Neutrophil (primary cell): Measurements from ENCODE around the gene TMEM178A.

Experiments used
- H3K27ac ChIP-seq: fragments of 200-600 bp; sonication (generic); 2 replicates; pipeline ENCODE4 v1.5.1; 2016; ENCODE audit warnings: mild to moderate bottlenecking, moderate library complexity
- H3K27me3 ChIP-seq: fragments of 200-600 bp; sonication (generic); 2 replicates; pipeline ENCODE4 v1.6.0; 2016; ENCODE audit warnings: mild to moderate bottlenecking
- H3K36me3 ChIP-seq: fragments of 200-600 bp; sonication (generic); 2 replicates; pipeline ENCODE4 v1.5.1; 2017
- H3K4me1 ChIP-seq, 2 experiments: fragments of 200-600 bp in 1 of 2; sonication (generic) in 1 of 2; 1 replicate in 1 of 2; 2 replicates in 1 of 2; pipeline versions ENCODE4 v1.5.1 to v1.6.1; 2013 to 2016; ENCODE audit warnings: low read depth in 1 of 2, low read length in 1 of 2, mild to moderate bottlenecking in 1 of 2, moderate library complexity in 1 of 2; ENCODE audit not compliant: control insufficient read depth in 1 of 2, insufficient read depth in 1 of 2
- H3K4me3 ChIP-seq, 2 experiments: fragments of 200-600 bp in 1 of 2; sonication (generic) in 1 of 2; 1 replicate in 1 of 2; 2 replicates in 1 of 2; pipeline ENCODE4 v1.5.1; 2013 to 2016; ENCODE audit warnings: low read depth in 1 of 2, low read length in 1 of 2, mild to moderate bottlenecking in 1 of 2, moderate library complexity in 1 of 2
- H3K9me3 ChIP-seq: fragments of 200-600 bp; sonication (generic); 2 replicates; pipeline ENCODE4 v1.5.1; 2016
- TF ChIP-seq, protein P1 (sequence below): fragments of 200-600 bp; sonication (generic); IDR thresholded peaks from 2 replicates; pipeline ENCODE4 v1.5.1; 2016; ENCODE audit warnings: antibody characterized with exemption

TMEM178A gene

DNA sequence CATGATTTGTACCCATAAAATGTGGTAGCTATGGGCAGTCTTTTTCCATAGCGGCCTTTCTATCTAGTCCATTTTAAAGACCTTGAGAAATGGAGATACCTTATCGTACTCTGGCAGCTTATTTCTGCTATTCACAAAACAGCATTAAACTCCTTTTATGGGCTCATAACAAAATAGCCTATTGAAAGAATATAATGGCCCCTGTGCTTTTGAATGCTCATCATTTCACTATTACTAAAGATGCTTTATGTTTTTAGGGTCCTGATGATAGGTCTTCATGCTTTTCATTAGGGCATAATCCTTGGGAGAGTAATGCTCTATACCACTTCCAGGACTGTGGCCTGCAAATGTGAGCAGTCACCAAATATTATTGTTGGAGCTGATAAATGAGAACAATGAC is 7.3 kb upstream of the TMEM178A start:
- Histone ChIP-seq H3K27me3 (peaks cover 11% of the 10 kb centered on the region), H3K36me3 (no peaks in the 10 kb centered on the region), H3K4me3 (no peak overlapping the region), H3K27ac (no peak overlapping the region), H3K4me1 (no peaks in the 10 kb centered on the region), H3K9me3 (no peaks in the 10 kb centered on the region)
- TF ChIP-seq, protein P1, sequence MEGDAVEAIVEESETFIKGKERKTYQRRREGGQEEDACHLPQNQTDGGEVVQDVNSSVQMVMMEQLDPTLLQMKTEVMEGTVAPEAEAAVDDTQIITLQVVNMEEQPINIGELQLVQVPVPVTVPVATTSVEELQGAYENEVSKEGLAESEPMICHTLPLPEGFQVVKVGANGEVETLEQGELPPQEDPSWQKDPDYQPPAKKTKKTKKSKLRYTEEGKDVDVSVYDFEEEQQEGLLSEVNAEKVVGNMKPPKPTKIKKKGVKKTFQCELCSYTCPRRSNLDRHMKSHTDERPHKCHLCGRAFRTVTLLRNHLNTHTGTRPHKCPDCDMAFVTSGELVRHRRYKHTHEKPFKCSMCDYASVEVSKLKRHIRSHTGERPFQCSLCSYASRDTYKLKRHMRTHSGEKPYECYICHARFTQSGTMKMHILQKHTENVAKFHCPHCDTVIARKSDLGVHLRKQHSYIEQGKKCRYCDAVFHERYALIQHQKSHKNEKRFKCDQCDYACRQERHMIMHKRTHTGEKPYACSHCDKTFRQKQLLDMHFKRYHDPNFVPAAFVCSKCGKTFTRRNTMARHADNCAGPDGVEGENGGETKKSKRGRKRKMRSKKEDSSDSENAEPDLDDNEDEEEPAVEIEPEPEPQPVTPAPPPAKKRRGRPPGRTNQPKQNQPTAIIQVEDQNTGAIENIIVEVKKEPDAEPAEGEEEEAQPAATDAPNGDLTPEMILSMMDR = no peak

DNA sequence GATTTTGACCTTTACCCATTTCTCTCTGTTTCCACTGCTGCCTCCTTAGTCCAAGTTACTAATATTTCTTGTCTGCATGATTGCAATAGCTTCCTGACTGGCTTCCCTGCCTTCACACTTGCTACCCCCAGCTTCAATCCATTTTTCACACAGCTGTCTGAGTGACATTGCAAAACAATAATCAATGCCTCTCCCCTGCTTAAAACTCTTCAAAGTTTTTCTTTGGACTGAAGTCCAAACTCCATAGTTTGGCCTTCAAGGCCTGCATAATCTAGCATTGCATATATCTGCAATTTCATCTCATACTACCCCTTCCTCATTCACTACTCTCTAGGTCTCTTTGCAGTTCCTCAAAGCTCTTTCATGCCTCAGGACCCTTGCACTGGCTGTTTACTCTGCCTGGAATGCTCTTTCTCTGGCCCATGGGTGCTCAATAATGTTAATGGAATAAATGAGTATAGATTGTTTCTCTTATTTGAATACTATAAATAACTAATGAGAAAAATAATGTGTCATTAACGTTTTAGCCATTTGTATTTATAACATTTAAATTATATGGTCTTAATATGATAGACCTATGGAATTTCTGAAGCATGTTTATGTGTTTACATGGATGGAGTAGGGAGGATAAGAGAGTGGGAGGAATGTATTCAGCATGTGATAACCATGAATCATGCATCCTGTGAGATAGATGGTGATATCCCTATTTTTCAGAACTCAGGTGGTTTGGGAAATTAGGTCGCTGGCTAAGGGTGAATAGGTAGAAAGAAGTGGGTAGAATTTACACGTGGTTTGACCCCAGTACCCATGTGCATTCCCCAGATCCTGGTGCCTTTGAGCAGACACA is 5.7 kb upstream of the TMEM178A start:
- TF ChIP-seq, protein P1 = no peak
- Histone ChIP-seq H3K9me3 (no peaks in the 10 kb centered on the region), H3K27me3 (peaks cover 27% of the 10 kb centered on the region), H3K36me3 (no peaks in the 10 kb centered on the region), H3K4me1 (no peaks in the 10 kb centered on the region), H3K4me3 (no peak overlapping the region), H3K27ac (no peak overlapping the region)

DNA sequence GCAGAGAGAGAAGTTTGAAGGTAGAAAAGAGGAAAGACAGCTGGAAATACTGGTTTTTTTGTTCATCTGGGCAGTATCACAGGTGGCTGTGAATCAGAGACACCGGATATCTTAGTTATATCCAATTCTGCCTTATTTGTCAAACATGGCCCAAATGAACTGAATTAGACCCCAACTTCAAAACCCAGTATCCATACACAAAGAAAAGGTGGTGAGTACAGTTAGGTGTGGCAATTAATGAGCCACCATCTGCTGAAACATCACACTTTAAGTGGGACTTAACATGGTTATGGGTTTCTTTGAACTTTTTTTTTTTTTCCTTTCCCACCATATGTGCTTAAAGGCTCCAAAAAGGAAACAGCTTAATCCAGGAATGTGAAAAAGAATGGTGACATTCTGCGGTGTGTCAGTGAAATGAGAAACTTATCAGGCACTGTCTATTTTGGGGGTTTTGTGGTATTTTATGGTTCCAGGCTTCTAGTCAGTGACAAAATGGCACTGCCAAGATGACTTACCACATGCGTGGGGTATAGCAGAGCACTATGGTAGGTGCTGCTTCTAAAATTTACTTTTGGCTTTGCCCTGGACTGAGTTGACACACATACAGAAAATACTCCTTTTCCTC is 5.0 kb upstream of the TMEM178A start:
- no peak overlapping the region for H3K27ac ChIP-seq
- peaks cover 35% of the 10 kb centered on the region for H3K27me3 ChIP-seq
- H3K9me3 ChIP-seq = no peaks in the 10 kb centered on the region
- TF ChIP-seq, protein P1 = no peak
- H3K36me3 ChIP-seq = no peaks in the 10 kb centered on the region
- H3K4me1 ChIP-seq = no peaks in the 10 kb centered on the region
- no peak overlapping the region for H3K4me3 ChIP-seq

DNA sequence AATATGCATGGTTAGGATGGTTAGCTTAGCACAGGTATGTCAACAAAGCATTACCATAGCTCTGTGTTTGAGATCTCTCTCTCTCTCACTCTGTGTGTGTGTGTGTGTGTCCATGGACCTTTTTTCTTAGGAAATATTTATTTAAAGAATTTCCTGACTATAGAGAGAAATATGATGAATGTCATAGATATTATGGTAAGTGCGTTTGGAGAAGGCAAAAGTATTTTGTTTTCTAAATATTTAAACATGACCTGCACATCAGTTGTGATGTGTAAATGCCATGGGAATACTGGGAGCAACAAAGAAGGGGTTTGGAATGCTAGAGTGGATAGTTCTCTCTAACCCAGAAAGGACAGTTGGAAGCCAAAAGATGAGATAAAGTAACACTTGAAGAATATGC is 3.9 kb upstream of the TMEM178A start:
- Histone ChIP-seq H3K9me3 (no peaks in the 10 kb centered on the region), H3K4me1 (no peaks in the 10 kb centered on the region), H3K27me3 (peaks cover 46% of the 10 kb centered on the region), H3K36me3 (no peaks in the 10 kb centered on the region), H3K27ac (no peak overlapping the region), H3K4me3 (no peak overlapping the region)
- TF ChIP-seq, protein P1 = no peak

DNA sequence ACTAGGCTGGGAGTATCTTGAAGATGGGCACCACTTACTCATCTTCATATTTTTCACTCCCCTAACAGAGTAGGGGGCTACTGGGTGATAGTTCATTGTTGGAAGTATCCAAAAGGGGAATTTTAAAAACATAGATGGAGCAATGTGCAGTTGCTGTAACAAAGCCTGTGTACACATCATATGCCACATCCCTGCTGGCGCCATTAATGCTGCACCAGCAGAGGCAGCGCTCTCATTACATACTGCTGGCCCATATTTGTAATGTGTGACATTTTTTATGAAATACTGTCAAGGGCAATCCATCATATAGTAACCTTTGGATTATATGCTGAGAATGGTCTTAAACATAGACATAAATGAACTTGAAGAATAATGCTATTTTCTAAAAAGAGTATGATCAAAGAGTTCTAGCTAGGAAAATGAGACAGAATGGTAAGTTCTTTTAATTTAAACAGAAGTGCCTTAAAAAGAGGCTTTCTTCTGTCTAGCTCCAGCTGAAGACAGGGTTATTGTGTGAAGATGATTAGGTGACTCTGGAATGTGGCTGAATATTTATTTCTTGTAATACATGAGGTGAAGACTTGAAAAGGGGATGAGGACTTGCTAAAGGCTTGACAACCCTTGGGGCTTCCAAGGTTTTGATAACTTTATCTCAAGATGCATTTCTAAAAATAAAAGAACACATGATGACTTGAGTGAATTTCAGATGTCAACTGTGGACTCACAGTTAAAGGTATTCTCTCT is 2.4 kb upstream of the TMEM178A start:
- Histone ChIP-seq H3K4me1 (no peaks in the 10 kb centered on the region), H3K27me3 (peaks cover 61% of the 10 kb centered on the region), H3K27ac (no peak overlapping the region), H3K36me3 (no peaks in the 10 kb centered on the region), H3K9me3 (no peaks in the 10 kb centered on the region), H3K4me3 (no peak overlapping the region)
- TF ChIP-seq, protein P1 = no peak
